ENCODE data around the gene SARS1. TPM values are rescaled to one million over a fixed set of nuclear protein-coding genes. Genes with fewer than 3 reads are reported as not detected.

Gene SARS1
- total RNA-seq, 1 donor from 2014 or later = 129 TPM

- Mint-ChIP-seq H3K4me3 (ENCODE audit: low read depth) (no peak overlapping the region), H3K36me3 (ENCODE audit: low read depth) (no peaks in the 10 kb centered on the region), H3K27ac (no peak overlapping the region), H3K9me3 (no peaks in the 10 kb centered on the region), H3K4me1 (ENCODE audit: low read depth) (no peaks in the 10 kb centered on the region), H3K27me3 (ENCODE audit: low read depth) (no peaks in the 10 kb centered on the region)
- DNase-seq (ENCODE audit: low spot score) = no peak
- intact Hi-C loops (cut with micrococcal nuclease) = no loop called here
Observed at GRCh38 chr1:109265741-109266330, 52.1 kb downstream of the SARS1 start.

DNA sequence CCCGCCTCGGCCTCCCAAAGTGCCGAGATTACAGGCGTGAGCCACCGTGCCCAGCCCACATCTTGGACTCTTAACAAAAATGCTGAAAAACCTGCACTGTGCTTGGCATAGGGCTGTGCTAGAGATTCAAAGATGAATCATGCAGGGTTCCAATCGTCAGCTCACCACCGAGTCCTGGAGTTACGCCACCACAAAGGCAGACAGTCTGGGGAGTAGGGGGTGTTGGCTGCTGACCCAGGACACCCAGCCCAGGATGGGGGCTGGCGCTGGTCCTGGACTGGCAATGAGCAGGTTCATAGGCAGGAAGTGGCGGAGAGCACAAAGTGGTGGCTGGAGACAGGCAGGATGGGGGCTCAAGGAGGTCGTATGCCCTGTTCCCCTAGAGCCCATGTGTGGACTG, 53.2 kb downstream of the SARS1 start:
- H3K9me3 Mint-ChIP-seq = no peaks in the 10 kb centered on the region
- DNase-seq (ENCODE audit: low spot score) = no peak
- intact Hi-C loops (cut with micrococcal nuclease) = no loop called here
- H3K36me3 Mint-ChIP-seq (ENCODE audit: low read depth) = no peaks in the 10 kb centered on the region
- no peak overlapping the region for H3K27ac Mint-ChIP-seq
- H3K4me1 Mint-ChIP-seq (ENCODE audit: low read depth) = no peaks in the 10 kb centered on the region
- H3K4me3 Mint-ChIP-seq (ENCODE audit: low read depth) = no peak overlapping the region
- no peaks in the 10 kb centered on the region for H3K27me3 Mint-ChIP-seq (ENCODE audit: low read depth)

- no peaks in the 10 kb centered on the region for H3K4me1 Mint-ChIP-seq (ENCODE audit: low read depth)
- H3K9me3 Mint-ChIP-seq = no peaks in the 10 kb centered on the region
- DNase-seq (ENCODE audit: low spot score) = no peak
- no peaks in the 10 kb centered on the region for H3K27me3 Mint-ChIP-seq (ENCODE audit: low read depth)
- H3K27ac Mint-ChIP-seq = no peak overlapping the region
- no peak overlapping the region for H3K4me3 Mint-ChIP-seq (ENCODE audit: low read depth)
- no peaks in the 10 kb centered on the region for H3K36me3 Mint-ChIP-seq (ENCODE audit: low read depth)
- intact Hi-C loops (cut with micrococcal nuclease) = no loop called here
Observed at GRCh38 chr1:109267743-109268300, 54.1 kb downstream of the SARS1 start.

- H3K36me3 Mint-ChIP-seq (ENCODE audit: low read depth) = no peaks in the 10 kb centered on the region
- no peak for DNase-seq (ENCODE audit: low spot score)
- intact Hi-C loops (cut with micrococcal nuclease) = no loop called here
- H3K4me1 Mint-ChIP-seq (ENCODE audit: low read depth) = no peaks in the 10 kb centered on the region
- no peak overlapping the region for H3K27ac Mint-ChIP-seq
- no peaks in the 10 kb centered on the region for H3K27me3 Mint-ChIP-seq (ENCODE audit: low read depth)
- no peak overlapping the region for H3K4me3 Mint-ChIP-seq (ENCODE audit: low read depth)
- no peaks in the 10 kb centered on the region for H3K9me3 Mint-ChIP-seq
Observed at GRCh38 chr1:109268431-109269211, 54.9 kb downstream of the SARS1 start.

DNA sequence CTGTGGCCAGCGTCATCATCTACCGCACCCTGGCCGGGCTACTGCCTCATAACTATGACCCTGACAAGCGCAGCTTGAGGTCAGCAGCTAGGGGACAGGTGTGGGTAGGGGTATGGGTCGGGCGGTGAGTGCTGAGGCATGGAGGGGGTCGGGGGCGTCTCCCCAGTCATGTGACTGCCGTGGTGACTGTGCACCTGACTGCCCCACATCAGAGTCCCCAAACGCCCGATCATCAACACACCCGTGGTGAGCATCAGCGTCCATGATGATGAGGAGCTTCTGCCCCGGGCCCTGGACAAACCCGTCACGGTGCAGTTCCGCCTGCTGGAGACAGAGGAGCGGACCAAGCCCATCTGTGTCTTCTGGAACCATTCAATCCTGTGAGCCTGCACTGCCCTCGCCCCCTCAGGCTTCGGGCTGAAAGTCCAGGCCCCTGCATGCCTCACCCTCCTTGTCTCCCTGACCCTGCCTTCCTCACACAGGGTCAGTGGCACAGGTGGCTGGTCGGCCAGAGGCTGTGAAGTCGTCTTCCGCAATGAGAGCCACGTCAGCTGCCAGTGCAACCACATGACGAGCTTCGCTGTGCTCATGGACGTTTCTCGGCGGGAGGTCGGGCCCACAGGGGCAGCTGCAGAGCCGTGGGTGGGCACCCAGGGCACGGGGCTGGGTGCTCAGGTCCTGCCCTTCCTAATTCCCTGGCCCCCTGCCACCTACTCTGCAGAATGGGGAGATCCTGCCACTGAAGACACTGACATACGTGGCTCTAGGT, 55.7 kb downstream of the SARS1 start:
- no peak for DNase-seq (ENCODE audit: low spot score)
- no peak overlapping the region for H3K4me3 Mint-ChIP-seq (ENCODE audit: low read depth)
- intact Hi-C loops (cut with micrococcal nuclease) = no loop called here
- H3K4me1 Mint-ChIP-seq (ENCODE audit: low read depth) = peaks cover 2% of the 10 kb centered on the region
- no peak overlapping the region for H3K27ac Mint-ChIP-seq
- no peaks in the 10 kb centered on the region for H3K27me3 Mint-ChIP-seq (ENCODE audit: low read depth)
- H3K36me3 Mint-ChIP-seq (ENCODE audit: low read depth) = no peaks in the 10 kb centered on the region
- no peaks in the 10 kb centered on the region for H3K9me3 Mint-ChIP-seq

- DNase-seq (ENCODE audit: low spot score) = no peak
- Mint-ChIP-seq H3K9me3 (no peaks in the 10 kb centered on the region), H3K27ac (no peak overlapping the region), H3K36me3 (ENCODE audit: low read depth) (no peaks in the 10 kb centered on the region), H3K4me1 (ENCODE audit: low read depth) (peaks cover 2% of the 10 kb centered on the region), H3K27me3 (ENCODE audit: low read depth) (no peaks in the 10 kb centered on the region), H3K4me3 (ENCODE audit: low read depth) (no peak overlapping the region)
- intact Hi-C loops (cut with micrococcal nuclease) = no loop called here
Observed at GRCh38 chr1:109269981-109270622, 56.4 kb downstream of the SARS1 start.

GRCh38 chr1:109270623-109271317, 57.1 kb downstream of the SARS1 start:
- peaks cover 2% of the 10 kb centered on the region for H3K4me1 Mint-ChIP-seq (ENCODE audit: low read depth)
- no peaks in the 10 kb centered on the region for H3K27me3 Mint-ChIP-seq (ENCODE audit: low read depth)
- DNase-seq (ENCODE audit: low spot score) = no peak
- H3K36me3 Mint-ChIP-seq (ENCODE audit: low read depth) = no peaks in the 10 kb centered on the region
- H3K27ac Mint-ChIP-seq = no peak overlapping the region
- H3K9me3 Mint-ChIP-seq = no peaks in the 10 kb centered on the region
- intact Hi-C loops (cut with micrococcal nuclease) = no loop called here
- no peak overlapping the region for H3K4me3 Mint-ChIP-seq (ENCODE audit: low read depth)

DNA sequence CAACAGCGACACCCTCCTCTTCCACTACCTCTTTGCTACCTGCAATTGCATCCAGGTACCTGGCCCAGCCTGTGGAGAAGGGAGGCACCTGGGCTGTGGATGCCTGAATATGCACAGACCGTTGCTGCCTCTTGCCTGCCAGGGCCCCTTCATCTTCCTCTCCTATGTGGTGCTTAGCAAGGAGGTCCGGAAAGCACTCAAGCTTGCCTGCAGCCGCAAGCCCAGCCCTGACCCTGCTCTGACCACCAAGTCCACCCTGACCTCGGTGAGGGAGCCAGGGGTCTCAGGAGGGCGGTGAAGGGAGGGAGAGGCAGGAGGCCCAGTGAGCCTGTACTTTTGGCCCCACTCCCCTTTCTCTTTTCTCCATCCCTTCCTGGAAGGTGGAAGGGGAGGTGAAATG, 57.7 kb downstream of the SARS1 start:
- DNase-seq (ENCODE audit: low spot score) = no peak
- Mint-ChIP-seq H3K27me3 (ENCODE audit: low read depth) (no peaks in the 10 kb centered on the region), H3K4me1 (ENCODE audit: low read depth) (peaks cover 2% of the 10 kb centered on the region), H3K9me3 (no peaks in the 10 kb centered on the region), H3K27ac (no peak overlapping the region), H3K4me3 (ENCODE audit: low read depth) (no peak overlapping the region), H3K36me3 (ENCODE audit: low read depth) (no peaks in the 10 kb centered on the region)
- intact Hi-C loops (cut with micrococcal nuclease) = no loop called here

GRCh38 chr1:109272021-109272799, 58.5 kb downstream of the SARS1 start:
- no peak overlapping the region for H3K27ac Mint-ChIP-seq
- H3K4me1 Mint-ChIP-seq (ENCODE audit: low read depth) = peaks cover 4% of the 10 kb centered on the region
- intact Hi-C loops (cut with micrococcal nuclease) = no loop called here
- H3K36me3 Mint-ChIP-seq (ENCODE audit: low read depth) = no peaks in the 10 kb centered on the region
- no peaks in the 10 kb centered on the region for H3K27me3 Mint-ChIP-seq (ENCODE audit: low read depth)
- DNase-seq (ENCODE audit: low spot score) = no peak
- no peak overlapping the region for H3K4me3 Mint-ChIP-seq (ENCODE audit: low read depth)
- H3K9me3 Mint-ChIP-seq = no peaks in the 10 kb centered on the region

- H3K36me3 Mint-ChIP-seq (ENCODE audit: low read depth) = no peaks in the 10 kb centered on the region
- DNase-seq (ENCODE audit: low spot score) = no peak
- no peaks in the 10 kb centered on the region for H3K9me3 Mint-ChIP-seq
- no peaks in the 10 kb centered on the region for H3K27me3 Mint-ChIP-seq (ENCODE audit: low read depth)
- H3K4me3 Mint-ChIP-seq (ENCODE audit: low read depth) = no peak overlapping the region
- intact Hi-C loops (cut with micrococcal nuclease) = no loop called here
- peaks cover 8% of the 10 kb centered on the region for H3K4me1 Mint-ChIP-seq (ENCODE audit: low read depth)
- no peak overlapping the region for H3K27ac Mint-ChIP-seq
Observed at GRCh38 chr1:109272831-109273547, 59.3 kb downstream of the SARS1 start.

DNA sequence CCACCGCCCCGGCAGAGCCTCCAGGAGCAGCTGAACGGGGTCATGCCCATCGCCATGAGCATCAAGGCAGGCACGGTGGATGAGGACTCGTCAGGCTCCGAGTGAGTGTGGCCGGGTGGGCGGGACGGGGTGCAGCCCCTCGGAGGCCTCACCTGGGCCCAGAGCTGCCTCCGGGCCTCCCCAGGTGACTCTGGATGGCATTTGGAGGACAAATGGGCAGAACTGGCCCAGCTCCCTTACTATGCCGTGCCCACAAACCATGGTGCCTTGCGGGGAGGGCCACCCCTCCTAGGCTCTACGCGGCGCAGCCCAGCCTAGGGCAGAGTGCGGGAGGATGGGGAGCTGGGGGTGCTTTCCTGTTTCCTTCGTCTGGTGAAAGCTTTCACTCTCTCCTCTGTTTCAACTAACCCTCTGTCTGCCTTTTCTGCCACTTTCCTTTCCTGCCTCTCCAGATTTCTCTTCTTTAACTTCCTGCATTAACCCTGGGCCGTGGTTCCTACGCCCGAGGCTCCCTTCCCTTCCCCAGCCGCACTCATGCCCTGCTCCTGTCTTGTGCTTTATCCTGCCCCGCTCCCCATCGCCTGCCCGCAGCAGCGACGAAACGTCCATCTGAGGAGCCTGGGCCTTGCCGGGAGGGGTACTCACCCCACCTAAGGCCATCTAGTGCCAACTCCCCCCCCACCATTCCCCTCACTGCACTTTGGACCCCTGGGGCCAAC, 60.0 kb downstream of the SARS1 start:
- Mint-ChIP-seq H3K27me3 (ENCODE audit: low read depth) (no peaks in the 10 kb centered on the region), H3K9me3 (no peaks in the 10 kb centered on the region), H3K27ac (no peak overlapping the region), H3K4me3 (ENCODE audit: low read depth) (no peak overlapping the region), H3K4me1 (ENCODE audit: low read depth) (peaks cover 8% of the 10 kb centered on the region), H3K36me3 (ENCODE audit: low read depth) (no peaks in the 10 kb centered on the region)
- no peak for DNase-seq (ENCODE audit: low spot score)
- intact Hi-C loops (cut with micrococcal nuclease) = no loop called here

All from activated T-helper 2 cell treated with anti-CD3 and anti-CD28 coated beads, Interferon-gamma antibody, Interleukin-2, Interleukin-4, amounts not matched to agents 10 μg/mL and 5 μg/mL and 100 μg/mL, durations not matched to agents 14 hours and 24 hours and 36 hours (primary cell).